HG03135 (cell line): ENCODE results near the gene CALHM5.

Experiments
- ATAC-seq: cut with Tn5 transposase; IDR thresholded peaks from one replicate; pipeline ENCODE4 v1.9.1; 2021; ENCODE audit warnings: mild to moderate bottlenecking, moderate library complexity; ENCODE audit not compliant: unreplicated experiment

Gene CALHM5

DNA sequence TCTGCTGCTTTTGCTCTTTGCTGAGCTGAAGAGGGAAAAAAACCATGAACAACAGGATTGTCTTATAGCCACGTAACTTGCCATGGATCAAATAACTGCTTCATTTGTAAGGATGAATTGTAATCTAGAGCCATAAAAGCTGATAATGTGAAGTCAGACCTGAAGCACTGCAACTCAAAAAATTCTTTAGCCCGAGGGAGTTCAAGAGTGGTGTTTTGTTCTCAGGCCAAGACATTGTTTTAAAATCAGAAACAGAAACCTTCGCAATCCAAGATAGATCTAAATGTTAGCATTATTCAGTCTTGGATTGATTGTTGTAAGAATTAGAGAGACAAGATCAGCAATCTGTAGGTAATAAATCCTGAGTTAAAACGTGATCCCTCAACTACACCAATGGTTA, 34.2 kb downstream of the CALHM5 start, which contains the start of gene TRAPPC3L:
Gene TRAPPC3L, minus strand, starts transcription at position 34 of the 400 bp plus-strand sequence. CDS start 170 bp downstream, outside the sequence.
- no peak for ATAC-seq

DNA sequence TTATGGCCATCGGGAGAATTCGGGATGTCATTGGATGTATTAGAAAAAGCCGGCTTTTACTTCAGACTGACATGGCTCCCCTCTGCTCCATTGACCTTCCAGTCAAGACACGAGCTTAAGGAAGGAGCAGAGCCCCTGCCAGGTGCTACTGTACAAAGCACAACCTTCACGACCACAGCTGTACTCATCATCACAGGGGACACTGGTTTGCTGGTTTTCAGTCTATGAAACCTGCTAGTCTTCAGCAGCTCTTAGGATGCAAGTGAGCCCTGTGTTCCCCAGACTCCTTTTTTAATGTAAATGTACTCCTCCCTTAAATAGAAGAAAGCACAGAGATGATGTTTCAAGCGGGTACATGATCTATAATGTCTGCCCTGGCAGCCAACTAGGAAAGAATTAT, 35.9 kb downstream of the CALHM5 start:
- no peak for ATAC-seq

DNA sequence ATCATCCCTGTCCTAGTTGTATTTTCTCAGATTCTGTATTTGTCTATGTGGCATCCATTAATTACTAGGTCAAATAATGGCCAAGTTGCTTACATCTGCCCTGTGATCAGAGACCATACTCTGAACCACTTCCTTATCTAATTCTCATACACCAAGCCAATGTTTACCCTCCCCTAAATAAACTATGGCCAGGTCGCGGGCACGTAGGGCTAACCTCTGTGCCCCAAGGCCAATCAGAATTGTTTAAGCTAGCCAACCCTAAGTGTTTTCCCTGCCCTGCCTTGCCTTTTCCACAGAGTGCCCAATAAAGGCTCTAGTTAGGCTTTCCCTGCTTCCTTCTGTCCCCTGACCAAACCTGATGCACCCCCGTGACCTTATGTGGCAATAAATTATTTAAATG, 39.4 kb downstream of the CALHM5 start:
- no peak for ATAC-seq

DNA sequence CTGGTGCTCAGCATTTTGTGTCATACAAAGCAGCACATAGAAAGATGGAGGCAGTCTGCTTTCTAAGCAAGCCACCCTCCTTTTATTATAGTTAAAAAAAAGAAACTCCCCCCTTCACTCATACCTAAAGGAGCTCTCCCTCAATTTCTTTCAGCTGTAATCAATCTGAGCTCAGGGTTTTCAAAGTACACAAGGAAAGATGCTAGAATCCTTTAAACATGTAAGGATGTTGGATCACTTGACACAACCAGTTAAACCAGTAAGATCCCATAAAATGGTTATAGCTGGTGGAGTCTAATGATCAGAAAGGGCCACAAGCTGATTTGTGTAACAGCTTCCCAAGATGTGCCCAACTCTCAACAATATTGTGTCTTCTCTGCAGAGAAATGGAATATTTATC, 42.0 kb downstream of the CALHM5 start, which contains the start of gene CALHM4:
Gene CALHM4, plus strand, starts transcription at position 301 of the 400 bp plus-strand sequence. Its CDS starts 43 bp downstream, at position 344.
- no peak for ATAC-seq

DNA sequence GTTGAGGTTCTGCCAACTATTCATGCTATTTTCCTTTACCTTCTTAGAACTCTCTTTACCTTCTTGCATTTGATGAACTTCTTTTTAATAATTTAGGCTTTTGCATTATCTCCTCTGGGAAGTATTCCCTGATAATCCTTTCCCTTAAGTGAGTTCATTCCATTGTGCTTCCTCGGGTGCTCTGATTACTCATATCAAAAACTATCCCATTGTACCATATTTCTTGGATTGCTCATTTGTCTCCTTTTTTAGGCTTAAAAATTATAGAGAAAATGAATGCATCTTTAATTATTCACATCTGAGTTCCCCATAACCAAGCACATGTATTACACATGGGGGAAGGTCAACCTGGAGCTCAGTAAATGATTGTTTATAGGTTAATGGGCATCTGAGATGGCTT, 44.6 kb downstream of the CALHM5 start:
- ATAC-seq = no peak

DNA sequence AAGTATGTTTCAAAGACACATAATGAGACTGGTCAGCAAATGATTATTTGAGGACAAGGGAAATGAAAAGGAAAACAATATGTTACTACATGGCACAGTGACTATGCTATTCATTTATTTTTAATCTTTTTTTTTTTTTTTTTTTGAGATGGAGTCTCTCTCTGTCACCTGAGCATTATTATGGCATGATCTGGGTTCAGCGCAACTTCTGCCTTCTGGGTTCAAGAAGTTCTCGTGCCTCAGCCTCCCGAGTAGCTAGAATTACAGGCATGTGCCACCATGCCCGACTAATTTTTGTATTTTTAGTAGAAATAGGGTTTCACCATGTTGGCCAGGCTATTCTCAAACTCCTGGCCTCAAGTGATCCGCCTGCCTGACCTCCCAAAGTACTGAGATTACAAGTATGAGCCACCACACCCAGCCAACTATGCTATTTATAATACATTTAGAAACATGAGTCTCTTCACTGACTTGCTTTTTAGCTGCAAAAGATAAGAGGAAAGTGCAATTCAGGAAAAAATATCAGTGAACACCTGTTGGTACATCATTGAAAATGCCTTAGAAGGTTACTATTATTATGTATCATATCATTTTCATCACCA, 45.5 kb downstream of the CALHM5 start:
- no peak for ATAC-seq

DNA sequence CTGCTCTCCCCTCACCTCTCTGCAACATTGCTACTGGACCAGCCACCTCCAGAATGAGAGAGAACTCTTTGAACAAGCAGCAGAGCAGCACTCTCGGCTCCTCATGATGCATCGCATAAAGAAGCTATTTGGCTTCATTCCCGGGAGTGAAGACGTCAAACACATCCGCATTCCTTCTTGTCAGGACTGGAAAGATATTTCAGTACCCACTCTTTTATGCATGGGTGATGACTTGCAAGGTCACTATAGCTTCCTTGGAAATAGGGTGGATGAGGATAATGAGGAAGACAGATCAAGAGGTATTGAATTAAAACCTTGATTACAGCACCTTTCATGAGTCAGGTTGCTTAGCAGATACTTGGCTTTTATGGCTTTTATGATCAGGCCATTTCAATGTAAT, 46.5 kb downstream of the CALHM5 start:
- no peak for ATAC-seq

DNA sequence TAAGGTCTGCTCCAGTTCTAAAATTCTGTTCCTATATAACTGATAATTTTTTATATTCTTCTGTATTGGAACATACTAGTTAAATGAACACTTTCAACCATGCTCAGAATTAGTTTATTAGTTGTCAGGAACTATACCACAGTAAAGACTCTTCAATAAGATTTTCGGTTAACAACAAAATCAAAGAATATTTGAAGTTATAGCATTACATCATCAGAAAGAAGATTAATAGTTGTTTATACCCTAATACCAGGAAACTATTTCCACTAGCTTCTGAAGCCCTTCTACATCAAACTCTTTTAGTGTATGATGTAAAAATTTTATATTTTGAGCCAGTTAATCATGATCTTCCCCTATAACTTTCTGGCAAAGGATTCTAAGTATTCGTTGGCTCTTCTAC, 48.7 kb downstream of the CALHM5 start:
- ATAC-seq = no peak

DNA sequence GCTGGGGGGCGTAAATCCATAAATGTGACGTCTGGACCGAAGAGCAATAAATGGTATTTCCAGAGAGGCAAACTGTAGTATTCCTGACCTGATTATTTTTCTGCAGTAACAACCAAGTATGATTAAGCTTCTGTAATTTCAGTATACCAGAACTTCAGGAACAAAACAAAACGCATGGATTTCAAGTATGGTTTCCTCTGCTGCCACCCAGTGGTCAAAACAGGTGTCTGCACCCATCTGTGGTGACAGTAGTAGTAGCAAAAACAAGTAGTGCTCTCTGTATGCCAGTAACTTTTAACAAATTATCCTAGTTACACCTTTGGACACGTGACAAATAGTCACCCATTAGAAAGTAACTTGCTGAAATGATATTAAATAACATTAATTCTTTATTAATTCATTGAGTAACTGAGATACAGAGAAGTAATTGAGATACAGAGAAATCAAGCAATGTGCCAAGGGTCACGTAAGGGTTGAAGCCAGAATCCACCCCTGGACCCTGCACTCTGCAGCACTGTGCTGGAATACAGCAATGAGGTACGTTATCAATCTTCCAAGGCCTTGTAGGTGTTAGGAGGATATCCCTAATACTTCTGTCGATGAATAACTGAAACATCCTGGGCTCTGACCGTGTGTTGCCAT, 50.1 kb downstream of the CALHM5 start:
- ATAC-seq = no peak

DNA sequence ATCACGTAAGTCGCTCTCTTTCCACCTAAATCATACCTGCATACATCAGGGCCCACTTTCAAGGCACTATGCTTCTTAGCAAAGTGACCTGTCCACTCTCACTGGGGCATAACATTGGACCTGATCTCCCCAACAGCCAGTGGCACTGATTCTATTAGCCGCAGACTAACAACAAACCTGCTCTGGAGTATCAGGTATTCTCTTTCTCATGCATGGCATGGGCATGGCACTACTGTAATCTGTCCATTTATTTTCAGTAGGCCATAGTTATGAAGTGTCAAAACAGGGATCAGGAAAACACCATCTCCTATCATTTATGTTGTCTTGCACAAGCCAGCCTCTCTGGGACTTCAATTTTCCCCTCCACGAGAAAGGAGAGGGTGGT, 50.6 kb downstream of the CALHM5 start:
- no peak for ATAC-seq

DNA sequence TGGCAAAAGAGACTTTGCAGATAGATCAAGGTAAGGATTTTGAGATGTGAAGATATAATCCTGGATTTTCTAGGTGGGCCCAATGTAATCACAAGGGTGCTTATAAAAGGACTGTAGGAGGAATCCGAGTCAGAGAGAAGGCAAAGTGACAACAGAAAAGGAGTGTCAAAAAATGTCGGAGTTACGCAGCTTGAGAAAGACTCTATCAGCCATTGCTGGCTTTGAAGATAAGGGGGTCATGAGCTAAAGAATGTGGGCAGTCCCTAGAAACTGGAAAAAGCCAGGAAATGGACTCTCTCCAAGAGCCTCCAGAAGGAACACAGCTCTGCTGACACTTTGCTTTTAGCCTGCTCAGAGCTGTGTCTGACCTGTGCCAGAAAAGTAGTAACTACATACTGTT, 51.2 kb downstream of the CALHM5 start:
- ATAC-seq = no peak

DNA sequence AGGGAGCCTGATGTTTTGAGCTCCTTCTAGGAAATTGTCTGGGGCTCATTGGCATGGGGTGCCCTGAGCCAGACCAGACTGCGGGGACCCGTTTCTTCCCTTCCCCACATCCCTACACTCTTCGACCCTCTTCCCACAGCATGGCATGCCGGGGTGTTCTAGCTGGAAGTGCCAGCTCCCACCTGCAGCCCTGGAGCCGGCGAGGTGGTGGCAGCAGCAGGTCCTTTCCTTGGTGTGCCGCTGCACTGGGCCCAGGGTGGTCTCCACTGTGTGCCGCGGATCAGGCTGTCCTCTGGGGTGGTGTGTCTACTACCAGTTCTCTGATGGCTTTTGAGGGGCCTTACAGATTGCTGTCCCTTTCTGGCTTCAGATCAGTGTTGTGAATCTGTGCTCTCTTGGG, 52.4 kb downstream of the CALHM5 start:
- ATAC-seq = no peak

DNA sequence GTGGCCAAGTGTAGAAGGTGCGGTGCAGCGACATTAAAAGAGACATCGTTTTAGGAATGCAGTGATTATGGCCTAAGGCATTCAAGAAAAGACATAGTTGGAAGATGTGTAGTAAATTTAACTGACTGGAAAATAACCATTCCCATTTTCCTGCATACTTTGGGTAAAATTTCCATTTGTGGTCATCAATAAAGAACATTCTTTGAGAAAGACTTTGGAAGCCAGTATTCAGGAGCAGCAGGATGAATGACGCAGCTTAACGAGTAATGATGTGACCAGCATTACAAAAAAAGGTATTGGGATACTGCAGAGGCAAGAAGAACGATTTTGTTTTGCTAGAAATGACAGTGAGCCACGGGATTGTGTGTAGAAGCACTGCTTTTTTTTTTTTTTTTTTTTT, 52.9 kb downstream of the CALHM5 start:
- no peak for ATAC-seq

DNA sequence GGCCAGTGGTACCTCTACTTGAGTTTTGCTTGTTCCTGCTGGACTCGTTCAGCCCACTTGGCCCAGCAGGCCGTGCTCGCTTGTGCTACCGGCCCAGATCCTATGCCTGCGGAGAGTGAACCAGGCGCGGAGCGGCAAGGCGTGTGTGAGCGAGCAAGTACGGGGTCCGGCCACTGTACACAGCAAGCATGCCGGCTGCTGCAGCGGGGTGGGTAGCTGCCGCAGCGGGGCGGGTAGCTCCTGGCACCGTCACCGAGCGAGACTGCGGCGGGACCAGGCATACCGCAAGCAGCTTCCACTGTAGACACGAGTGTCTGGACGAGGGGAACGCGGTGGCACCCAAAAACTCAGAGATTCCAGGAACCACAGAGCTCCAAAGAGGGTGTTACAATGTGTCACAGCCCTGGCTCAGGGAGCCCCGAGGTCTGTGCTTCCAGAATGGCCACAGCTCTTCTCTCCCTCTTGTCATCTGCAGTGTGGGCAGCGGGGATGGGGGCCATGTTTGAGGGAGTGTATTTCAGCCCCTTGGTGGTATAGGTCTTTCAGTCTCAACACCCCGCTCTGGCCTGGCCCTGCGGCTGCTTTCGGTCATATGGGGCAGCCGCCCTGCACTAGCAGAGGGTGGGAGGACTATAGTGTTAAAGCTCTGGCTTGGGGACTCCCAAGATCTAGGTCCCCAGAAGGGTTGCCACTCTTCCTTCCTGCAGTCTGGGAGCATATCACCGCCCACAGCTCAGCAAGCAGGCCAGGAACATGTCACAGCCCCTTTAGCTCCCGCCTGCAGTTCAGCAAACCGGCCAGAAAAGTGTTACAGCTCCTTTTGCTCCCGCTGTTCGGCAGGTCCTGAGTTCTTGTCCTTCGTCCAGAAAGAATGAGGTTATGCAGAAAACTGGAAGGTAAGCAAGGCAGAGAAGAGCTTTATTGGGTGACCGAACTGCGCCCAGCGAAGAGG, 53.8 kb downstream of the CALHM5 start:
- no peak for ATAC-seq

DNA sequence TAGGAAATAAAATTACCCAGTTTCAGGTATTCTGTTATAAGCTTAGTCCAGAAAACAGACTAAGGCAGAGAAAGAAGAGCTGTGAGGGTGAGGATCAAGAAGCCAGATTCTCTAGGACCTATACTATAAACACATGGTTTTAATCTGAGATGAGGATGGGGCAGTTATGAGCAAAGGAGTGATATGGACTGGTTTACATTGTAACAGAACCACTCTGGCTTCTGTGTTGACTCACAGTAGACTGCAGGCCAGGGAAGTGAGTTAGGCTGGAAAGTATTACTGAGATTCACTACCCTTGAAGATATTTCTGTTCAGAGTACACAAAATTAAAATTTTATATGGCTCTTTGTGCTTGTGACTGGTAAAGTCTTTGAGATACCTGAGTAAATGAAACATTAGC, 56.7 kb downstream of the CALHM5 start:
- ATAC-seq = no peak

DNA sequence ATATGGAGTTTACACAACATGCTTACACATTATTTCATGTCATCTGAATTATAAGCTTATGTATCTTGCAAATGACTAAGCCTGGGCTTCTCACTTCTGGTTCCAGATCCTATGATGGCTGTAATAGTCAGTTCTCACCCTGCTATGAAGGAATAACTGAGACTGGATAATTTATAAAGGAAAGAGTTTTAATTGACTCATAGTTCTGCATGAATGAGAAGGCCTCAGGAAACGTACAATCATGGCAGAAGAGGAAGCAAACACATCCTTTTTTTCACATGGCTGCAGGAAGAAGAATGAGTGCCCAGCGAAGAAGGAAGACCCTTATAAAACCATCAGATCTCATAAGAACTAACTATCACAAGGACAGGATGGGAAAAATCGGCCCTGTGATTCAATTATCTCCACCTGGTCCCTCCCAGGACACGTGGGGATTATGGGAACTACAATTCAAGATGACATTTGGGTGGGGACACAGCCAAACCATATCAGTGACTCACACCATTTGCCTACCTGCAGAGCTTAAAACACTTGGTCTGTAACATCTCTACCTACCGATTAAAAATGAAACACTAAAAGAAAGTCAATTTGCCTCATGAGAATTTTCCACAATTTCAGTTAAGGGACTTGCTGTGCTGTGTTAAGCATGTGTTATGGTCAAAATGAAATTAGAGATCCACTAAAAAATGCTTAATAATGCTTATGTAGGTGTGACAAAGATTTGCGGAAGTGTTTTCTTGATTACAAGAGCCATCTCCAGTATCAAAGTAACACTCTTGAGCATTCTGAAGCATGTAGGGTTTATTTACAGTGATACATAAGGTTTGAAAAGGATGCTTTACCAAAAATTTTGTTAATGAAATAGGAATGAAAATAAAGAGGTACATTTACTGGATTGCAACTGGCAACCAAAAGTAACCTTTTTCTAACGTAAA, 57.6 kb downstream of the CALHM5 start:
- no peak for ATAC-seq

DNA sequence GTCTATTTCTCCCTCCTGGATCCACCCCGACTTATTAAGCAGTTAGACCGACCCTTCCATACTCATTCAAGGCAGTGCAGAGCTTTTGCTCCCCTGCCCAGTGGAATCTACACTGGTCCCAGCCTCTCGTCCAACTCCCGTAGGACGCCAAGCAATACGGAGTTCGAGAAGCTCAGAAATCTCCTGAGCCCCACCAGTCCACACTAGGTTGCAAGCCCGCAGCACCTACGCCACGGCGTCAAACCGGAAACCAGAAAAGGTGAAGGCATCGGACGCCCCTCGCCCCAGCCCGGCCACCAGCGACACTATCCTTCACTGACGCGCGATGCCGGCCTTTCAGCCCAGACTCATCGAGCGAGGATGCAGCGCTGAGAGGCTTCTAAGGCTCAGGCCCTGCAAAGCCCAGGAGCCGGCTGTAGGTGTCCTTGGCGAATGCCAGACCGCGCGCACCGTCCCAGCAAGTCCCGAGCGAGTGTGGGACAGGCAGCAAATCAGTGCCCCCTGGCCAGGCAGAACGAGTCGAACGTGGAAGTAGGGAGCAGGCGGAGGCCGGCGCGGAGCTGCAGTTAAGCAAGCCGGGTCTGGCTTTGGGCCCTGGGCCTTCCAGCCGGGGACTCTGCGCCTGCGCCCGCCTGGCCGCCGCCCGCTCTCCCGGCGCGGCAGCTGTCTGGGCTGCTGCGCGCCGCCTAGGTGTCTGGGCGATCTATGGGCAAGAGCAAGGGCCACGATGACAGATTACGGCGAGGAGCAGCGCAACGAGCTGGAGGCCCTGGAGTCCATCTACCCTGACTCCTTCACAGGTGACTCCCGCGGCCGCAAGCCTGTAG, 59.6 kb downstream of the CALHM5 start, which contains the start of gene RWDD1:
Gene RWDD1, plus strand, starts transcription at position 649 of the 827 bp plus-strand sequence. Its CDS starts 79 bp downstream, at position 728.
- ATAC-seq = peak; percentile 97

DNA sequence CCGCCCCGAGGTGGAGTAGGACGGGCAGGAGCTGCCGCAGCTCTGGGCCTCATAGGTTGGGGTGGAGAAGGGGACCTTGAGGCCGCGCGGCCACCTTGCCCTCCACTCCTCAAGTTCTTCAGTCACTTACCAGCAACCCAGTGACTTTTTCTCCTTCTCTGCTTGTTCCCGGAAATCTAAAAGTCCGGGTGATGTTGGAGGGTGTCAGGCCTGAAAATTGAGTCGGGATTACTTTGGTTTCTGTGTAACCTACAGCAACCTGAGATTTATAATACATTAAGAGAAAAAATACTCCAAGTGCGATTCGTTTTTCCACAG, 60.2 kb downstream of the CALHM5 start:
- no peak for ATAC-seq

DNA sequence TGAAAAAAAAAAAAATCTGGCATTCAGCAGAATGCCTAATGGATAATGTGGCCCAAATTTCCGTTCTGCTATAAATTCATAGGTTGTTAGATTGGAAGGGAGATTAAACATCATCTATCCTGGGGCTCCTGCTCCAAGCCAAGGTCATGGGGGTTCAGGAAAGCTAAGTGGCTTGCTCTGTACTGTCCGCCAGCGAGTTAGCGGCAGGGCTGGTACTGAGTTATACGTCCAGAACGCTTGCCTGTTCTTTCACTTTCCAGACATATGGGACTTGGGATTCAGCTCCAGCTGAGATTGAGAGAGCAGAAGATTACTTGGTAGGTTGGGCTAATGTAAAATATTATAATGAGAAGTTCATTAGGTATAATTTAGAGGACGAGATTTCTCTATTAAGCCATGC, 60.7 kb downstream of the CALHM5 start:
- no peak for ATAC-seq
